HG02970 (cell line): ENCODE results near the gene CXCL9.
A peak's percentile ranks its signal among the peaks of the same experiment; 100 is the strongest.
"Not testable (repeated sequence)": the region's sequence is repeated elsewhere in the genome, so short reads cannot be mapped to it uniquely, and the experiment has no call there.

Experiments used
- ATAC-seq: cut with Tn5 transposase; IDR thresholded peaks from one replicate; pipeline ENCODE4 v1.9.1; 2021; ENCODE audit warnings: mild to moderate bottlenecking, moderate library complexity, moderate number of reproducible peaks; ENCODE audit not compliant: unreplicated experiment, low FRiP score

Gene CXCL9

DNA sequence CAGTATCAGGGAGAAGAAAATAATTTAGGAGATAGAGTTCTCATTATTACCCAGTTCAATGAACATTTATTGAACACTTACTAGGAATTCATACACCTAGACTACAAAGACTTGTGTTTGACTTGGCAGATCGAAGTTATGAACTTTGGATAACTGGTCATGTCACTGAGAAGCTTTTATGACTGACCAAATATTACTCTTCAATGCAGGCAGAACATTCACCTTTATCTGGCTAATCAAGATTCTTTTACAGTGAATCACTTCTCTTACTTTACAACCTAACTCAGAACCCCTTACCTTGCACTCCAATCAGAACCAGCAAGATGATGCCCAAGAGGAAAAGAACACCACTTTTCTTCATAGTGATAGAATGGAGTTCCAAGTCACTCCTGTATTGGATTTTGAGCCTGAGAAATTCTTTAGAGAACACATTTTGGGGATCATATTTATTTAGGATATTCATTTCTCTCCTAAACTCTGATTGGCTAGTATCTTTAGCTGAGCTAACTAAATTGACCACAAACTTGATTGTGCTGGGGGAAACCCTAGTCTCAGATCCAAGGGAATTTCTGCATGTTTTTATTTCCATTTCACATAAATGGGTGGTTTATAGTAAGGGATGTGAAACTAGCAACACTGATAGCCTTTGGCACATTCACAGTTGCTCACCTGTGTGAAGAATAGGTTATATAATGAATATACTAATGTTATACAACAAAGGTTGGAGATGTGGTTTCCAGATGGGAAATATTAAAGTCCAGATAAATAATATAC lies at the start of gene CXCL9:
Gene CXCL9 (minus strand): TSS at position 421 of the 774 bp plus-strand sequence. CDS start 60 bp downstream, at position 361.
- no peak for ATAC-seq

DNA sequence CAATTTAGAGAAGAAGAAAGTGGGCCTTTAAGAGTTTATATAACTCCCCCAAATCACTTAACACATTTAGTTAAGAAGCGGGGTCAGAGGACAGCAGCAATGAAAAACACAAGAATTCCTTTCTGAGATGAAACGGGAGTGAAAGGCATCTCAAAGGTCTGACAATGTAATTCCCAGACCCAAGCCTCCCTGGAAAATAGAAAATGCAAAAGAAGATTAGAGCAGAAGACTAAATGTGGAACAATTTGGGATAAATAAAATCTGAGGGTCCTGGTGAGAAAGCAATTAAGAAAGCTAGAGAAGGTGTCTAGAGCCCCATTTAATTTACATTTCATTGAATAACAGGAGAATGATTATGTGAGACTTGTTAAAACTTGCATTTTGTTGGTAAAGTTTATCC lies 48.1 kb upstream of the CXCL9 start:
- ATAC-seq, result no peak

DNA sequence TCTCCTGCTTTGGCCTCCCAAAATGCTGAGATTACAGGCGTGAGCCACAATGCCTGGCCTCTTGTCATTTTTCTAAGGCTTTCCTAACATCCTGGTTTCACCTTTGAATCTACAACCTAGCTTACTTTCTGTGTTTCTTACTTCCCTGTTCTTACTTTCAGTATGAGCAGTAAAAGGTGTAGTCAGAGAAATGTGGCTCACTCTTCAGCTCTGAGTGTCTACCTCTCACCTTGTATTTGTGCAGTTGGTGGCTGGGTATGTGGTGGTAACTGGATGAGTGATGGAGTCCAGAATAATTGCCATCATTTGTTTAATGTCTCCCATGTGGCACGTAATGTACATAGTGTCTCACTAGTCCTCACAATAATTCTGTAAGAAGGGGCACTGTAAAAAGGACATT lies 47.7 kb upstream of the CXCL9 start:
- peak; percentile 89 for ATAC-seq

DNA sequence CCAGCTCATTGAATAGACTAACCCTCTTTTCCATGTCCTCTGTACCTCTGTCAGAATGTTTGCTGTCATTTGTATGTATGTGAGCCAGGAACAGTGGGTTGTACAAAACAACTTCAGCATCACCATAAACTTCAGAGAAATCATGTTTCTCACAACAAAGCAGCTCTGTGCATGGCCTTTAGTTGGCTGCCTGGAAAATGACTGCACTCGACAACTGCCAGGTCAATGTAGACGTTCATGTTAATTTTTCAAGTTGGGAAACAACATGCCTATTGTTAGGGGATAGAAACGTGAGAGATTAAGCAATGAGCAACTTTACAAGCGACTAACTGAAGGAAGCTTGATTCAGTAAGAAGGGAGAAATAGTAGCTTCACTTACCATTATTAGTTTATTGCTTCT lies 46.4 kb upstream of the CXCL9 start:
- ATAC-seq, result no peak

DNA sequence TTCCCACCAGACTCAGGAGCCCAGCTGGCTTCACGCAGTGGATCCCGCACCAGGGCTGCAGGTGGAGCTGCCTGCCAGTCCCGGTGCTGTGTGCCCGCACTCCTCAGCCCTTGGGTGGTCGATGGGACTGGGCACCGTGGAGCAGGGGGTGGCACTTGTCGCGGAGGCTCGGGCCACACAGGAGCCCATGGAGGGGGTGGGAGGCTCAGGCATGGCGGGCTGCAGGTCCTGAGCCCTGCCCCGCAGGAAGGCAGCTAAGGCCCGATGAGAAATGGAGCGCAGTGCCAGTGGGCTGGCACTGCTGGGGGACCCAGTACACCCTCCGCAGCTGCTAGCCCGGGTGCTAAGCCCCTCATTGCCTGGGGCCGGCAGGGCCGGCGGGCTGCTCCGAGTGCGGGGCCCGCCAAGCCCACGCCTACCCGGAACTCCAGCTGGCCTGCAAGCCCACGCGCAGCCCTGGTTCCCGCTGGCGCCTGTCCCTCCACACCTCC lies 43.3 kb upstream of the CXCL9 start:
- not testable (repeated sequence) for ATAC-seq

DNA sequence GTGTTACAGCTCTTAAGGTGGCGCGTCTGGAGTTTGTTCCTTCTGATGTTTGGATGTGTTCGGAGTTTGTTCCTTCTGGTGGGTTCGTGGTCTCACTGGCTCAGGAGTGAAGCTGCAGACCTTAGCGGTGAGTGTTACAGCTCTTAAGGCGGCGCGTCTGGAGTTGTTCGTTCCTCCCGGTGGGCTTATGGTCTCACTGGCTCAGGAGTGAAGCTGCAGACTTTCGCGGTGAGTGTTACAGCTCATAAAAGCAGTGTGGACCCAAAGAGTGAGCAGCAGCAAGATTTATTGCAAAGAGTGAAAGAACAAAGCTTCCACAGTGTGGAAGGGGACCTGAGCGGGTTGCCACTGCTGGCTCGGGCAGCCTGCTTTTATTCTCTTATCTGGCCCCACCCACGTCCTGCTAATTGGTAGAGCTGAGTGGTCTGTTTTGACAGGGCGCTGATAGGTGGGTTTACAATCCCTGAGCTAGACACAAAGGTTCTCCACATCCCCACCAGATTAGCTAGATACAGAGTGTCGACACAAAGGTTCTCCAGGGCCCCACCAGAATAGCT lies 42.6 kb upstream of the CXCL9 start:
- not testable (repeated sequence) for ATAC-seq

DNA sequence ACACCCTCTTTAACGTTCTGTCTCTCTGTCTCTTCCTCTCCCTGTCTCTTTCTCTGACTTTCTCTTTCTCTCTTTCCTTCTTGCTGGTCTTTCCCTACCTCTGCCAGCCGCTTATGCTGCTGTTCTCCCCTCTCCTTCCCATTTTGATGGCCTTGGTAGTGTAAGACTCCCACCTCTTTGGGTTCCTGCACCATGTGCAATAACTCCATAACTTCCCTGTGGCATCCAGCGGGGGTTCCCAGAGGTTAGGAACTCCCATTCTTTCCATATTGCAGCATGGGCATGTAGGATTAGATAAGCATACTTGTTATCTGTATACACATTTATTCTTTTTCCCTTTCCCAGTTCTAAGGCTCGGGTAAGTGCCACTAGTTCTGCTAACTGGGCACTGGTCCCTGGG lies 37.4 kb upstream of the CXCL9 start:
- not testable (repeated sequence) for ATAC-seq

DNA sequence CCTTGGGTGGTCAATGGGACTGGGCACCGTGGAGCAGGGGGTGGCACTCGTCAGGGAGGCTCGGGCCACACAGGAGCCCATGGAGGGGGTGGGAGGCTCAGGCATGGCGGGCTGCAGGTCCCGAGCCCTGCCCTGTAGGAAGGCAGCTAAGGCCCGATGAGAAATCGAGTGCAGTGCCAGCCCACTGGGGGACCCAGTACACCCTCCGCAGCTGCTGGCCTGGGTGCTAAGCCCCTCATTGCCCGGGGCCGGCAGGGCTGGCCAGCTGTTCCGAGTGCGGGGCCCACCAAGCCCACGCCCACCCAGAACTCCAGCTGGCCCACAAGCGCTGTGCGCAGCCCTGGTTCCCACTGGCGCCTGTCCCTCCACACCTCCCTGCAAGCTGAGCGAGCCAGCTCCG lies 36.0 kb upstream of the CXCL9 start:
- ATAC-seq, result not testable (repeated sequence)

DNA sequence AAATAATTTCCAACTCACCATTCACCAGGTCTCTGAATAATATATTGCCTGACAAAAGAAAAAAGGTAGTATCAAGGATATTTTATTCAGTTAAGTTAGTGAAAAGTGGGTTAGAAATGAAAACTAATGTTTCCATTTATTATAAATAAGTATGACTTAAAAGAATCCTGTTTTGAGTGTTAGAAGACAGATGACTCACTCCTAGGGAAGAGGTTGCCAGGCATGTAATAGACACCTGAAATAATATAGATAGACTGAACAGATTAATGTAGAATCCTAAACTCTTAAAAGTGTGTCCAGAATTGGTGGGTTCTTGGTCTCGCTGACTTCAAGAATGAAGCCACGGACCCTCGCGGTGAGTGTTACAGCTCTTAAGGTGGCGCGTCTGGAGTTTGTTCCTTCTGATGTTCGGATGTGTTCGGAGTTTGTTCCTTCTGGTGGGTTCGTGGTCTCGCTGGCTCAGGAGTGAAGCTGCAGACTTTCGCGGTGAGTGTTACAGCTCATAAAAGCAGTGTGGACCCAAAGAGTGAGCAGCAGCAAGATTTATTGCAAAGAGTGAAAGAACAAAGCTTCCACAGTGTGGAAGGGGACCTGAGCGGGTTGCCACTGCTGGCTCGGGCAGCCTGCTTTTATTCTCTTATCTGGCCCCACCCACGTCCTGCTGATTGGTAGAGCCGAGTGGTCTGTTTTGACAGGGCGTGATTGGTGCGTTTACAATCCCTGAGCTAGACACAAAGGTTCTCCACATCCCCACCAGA lies 35.1 kb upstream of the CXCL9 start:
- not testable (repeated sequence) for ATAC-seq

DNA sequence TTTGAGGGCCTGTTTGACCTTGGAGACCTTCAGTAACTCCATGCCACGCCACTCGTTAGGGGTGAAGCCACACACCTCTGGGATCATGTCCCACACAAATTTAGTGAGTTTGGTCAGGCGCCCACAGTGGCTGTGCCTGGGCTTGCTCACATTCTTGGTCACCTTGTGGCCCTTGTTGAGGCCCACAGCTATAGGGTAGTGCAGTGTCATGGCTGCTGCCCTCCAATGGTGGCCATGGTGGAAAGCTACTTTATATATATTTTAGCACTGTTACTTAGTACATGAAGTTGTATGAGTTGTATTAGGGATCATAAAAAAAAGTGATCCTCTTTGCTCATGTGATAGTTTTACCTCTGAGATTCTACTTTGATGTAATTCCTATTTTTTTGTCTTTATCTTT lies 29.5 kb upstream of the CXCL9 start:
- no peak for ATAC-seq

DNA sequence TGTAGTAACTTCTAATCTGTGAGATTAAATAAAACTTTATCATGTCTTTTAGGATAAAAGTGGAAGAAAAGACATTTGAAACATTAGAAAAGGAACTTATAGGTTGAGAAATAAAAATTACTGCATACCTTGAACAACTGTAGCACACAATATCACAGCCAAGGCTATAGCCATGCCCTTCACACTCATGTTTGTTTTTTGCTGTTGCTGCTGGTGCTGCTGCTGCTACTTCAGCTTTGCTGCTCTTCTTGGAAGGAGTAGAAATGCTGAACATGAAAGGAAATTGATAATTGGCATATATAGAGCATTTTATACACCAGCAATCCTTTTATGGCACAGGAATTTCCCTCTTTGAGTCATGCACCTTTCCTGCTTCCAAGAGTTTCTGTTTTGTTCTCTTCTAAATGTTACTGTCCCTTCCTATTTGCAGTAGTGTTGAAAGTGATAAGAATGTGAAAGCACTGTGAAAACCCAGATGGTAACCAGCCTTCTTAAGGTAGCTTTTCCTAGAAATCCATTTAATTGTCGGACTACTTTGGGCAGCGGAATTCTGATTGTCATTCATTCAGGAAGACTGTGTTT lies 28.6 kb upstream of the CXCL9 start, which contains the start of gene CXCL11:
Gene CXCL11 (minus strand): TSS at position 272 of the 582 bp plus-strand sequence. CDS start 83 bp downstream, at position 189.
- ATAC-seq, result no peak

DNA sequence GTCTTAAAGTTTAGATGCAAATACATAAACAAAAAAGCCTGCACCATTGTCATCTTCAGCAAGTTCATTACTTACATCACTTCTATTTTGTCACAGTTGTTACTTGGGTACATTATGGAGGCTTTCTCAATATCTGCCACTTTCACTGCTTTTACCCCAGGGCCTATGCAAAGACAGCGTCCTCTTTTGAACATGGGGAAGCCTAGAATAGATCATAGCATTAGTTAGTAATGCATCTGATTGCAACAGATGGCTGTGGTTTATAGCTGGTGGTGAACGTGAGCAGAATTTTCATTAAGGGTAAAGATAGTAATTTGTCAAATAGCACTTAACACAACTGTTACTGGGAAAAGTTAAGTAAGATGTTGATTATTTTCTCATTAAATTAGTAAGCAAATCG lies 27.8 kb upstream of the CXCL9 start:
- ATAC-seq, result no peak

DNA sequence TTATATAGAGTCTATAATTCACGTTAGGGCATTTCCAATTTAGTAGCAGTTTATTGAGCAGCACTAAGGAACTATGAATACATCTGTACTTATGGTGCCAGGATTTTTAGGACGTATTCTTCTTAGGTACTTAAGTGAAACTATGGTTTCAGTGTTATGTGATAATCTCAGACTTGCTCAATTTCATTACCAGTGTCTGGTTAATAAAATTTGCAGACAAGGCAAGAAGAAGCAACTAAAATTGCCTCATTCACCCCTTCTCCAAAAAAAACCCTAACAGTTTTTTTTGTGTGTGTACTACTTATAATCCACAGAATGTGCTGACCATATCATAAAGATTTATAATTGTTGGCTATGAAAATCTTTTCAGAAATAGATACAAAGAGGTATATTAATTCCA lies 22.0 kb upstream of the CXCL9 start:
- no peak for ATAC-seq

DNA sequence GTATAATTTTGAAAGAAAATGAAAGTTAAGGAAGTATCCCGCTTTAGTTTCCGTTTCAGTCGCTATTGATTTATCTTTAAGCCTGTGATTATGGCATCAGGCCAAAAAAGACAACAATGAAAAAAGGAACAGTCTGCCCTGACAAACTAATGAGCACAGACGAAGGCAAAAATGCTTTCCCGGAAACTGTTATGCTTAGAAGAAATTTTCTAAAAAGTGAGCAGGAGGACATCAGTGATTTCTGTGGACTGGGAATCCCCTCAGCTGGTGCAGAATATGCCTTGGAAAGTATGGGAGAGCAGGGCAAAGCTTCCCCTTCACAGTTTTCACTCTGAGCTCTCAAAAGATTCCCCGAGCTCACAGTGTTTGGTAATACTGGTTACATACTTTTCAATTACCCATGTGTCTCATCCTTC lies 21.0 kb upstream of the CXCL9 start:
- ATAC-seq, result no peak

DNA sequence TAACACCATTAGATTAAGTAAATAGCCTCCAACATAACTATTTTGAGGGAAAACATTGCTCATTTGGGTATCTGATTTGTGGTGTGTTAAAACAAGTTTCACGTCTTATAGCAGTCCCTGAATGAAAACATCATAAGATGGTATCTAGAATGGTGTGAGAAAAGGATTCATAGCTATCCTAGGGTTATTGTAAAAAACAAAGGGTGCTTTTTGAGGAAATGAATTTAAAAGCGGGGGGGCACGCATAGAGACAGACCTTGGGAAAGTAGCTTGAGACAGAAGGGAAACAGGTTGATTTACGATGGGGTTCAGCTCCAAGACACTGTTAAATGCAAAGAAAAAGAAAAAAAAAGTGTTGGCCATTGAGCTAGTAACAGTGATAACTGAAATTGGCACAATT lies 16.8 kb upstream of the CXCL9 start:
- ATAC-seq, result no peak

DNA sequence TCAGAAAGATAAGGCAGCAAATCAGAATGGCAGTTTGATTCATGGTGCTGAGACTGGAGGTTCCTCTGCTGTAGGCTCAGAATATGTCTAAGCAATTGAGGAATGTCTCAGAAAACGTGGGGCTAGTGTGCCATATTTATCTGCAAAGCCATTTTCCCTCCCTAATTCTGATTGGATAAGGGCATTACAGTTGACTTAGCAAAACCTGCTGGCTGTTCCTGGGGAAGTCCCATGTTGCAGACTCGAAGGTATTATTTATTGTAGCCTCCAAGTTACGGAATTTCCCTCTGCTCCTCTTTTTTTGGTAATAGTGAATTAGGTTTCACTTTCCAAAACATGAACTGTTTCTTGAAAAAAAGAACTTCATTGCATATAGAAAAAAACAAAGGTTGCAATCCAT lies 16.1 kb upstream of the CXCL9 start, which contains the start of gene CXCL10:
Gene CXCL10 (minus strand): TSS at position 109 of the 400 bp plus-strand sequence. CDS start 66 bp downstream, at position 43.
- no peak for ATAC-seq

DNA sequence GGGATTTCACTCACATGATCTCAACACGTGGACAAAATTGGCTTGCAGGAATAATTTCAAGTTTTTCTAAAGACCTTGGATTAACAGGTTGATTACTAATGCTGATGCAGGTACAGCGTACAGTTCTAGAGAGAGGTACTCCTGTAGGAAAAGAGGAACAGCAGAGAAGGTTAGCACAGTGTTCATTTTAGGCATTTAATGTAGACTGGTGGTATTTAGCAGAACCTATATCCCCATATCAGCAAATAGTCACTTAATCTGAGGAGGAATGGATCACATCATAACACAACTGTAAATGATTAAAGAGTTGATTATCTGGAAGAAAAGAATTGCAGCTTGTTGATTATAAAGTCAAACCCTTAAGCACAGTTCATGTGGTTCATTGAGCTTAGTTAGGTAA lies 15.4 kb upstream of the CXCL9 start:
- no peak for ATAC-seq

DNA sequence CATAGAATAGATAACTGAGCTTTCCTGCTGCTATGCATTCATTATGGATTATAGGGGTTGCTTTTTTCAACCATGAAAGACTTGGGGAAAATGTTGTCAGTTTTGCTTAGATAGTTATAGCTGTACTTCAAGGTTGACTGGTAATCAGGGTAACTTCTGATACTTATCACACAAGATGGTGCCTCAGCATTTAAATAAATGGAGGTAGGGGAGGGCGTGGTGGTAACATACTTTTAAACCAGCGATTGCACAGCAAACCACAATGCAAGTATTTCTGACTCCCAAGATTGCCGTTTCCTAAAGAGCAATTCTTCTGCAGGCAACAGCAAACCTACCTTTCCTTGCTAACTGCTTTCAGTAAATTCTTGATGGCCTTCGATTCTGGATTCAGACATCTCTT lies 14.7 kb upstream of the CXCL9 start:
- ATAC-seq, result no peak

DNA sequence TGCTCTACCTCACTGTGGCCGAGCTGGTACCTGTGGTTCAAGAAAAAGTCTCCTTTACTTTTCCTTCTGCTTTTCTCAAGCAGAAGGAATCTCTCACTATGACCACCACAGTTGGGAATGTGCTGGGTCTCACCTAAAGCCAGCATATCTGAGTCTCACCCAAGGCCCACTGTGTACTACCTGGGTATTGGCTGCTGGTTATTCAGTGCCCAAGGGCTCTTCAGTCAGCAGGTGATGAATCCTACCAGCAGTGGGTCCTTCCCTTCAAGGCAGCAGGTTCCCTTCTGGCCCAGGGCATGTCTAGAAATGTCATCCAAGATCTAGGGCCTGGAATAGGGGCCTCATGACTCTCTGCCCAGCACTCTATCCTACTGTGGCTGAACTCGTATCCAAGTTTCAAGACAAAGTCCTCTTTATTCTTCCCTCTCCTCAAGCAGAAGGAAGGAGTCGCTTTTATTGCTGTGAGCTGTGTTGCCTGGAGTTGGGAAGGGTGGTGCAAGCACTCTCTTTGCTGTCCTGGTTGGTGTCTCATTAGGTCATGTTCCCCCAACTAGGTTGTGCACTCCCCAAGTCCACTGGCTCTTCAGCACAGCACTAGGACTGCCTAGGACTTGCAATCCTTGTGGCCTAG lies 9.9 kb upstream of the CXCL9 start:
- ATAC-seq, result no peak

DNA sequence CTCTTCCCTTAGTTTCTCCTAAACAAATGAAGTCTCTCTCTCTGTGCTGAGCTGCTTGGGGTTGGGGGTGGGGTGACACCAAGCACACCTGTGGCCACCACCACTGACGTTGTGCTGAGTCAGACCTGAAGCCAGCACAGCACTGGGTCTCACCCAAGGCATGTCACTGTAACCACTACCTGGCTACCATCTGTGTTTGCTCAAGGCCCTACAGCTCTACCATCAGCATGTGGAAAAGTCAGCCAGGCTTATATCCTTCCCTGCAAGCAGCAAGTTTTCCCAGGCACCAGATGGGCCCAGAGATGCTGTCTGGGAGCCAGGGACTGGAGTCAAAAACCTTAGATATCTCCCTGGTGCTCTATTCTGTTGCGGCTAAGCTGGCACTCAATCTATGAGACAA lies 9.1 kb upstream of the CXCL9 start:
- ATAC-seq, result no peak
